Activated effector memory CD4-positive, alpha-beta T cell treated with anti-CD3 and anti-CD28 coated beads, Interleukin-2, amount 50 U/mL, for 16 hours (primary cell): ENCODE measurements around the gene PCSK6.
"Not testable (repeated sequence)": the region's sequence is repeated elsewhere in the genome, so short reads cannot be mapped to it uniquely, and the experiment has no call there.

Experiments
- DNase-seq: peaks from one replicate; pipeline ENCODE4 v3.0.0-alpha.2; 2020

The PCSK6 gene

DNA sequence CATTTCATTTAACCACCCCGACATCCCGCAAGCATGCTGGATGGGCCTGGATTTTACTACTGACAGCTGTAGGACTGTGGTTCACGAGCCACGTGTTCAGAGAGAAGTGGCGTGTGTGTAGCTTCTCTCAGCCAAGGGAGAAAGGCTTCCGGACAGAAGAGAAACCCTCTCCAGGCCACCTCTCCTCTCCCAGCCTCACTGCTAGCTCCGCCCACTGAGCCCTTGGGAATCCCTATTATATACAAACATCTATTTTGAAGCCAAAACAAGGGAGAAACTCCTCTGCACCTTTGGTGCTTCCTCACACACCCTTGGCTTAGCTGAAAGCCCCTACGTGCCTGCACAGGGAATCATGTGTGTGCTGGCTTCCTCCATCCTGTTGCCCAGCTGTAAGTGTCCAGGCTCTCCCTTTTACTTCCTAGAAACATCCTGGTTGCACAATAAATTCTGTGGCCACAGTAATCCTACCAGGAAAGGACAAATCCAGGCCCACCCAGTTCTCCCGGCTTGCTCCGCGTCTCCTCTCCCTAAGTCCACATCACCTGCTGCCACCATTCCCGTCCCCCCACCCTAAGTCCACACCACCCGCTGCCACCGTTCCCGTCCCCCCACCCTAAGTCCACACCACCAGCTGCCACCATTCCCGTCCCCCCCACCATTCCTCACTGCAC is 30.5 kb downstream of the PCSK6 start:
- DNase-seq = no peak

DNA sequence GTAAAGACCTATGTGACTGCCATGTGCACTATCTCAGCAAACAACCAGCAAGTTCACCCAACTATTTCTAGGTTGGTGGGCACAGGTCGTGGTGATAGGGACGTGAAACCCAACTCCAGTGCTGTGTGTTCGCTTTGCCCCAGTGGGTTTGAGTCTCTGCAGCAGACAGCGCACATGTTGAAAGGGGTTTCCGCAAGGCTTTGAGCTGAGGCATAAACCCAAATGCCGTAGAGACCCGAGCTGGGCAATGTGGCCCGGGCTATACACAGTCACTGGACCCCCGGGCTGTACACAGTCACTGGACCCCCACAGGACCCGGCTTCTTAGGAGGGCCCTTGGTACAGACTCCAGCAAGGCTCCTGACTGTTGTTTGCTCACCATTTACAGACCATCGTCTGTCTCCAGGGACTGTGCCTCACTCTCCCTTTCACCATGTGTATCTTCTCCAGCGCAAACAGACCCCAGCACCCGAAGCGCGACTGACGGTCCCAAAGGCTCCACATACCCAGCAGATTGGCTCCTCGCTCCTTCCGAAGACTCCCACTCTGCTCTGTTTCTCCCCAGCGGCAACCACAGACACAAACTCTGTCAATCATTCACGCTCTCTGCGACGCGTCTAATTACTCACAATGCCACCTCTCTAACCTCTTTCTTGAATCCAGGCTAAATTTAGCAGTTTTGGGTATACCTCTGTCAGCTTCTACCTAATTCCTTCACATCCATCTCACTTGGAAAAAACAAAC is 31.2 kb downstream of the PCSK6 start:
- peak; percentile 58 for DNase-seq

DNA sequence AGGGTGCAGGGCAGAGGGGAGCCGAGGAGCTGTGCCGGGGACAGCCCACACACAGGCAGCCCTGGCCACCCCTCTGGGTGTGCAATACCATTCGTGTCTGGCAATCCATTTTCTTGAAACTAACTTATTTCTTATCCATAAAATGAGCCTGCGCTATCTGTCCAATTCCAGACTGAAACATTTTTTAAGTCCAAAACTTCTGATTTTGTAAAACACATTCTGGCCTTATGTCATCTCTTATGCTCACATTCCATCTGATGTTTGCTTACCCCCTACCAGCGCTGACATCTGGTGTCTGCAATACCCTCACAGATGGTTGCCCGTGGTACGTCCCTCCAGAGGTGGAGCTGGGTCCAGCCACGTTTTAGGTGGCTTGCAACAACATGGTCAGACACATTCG is 31.8 kb downstream of the PCSK6 start:
- no peak for DNase-seq

DNA sequence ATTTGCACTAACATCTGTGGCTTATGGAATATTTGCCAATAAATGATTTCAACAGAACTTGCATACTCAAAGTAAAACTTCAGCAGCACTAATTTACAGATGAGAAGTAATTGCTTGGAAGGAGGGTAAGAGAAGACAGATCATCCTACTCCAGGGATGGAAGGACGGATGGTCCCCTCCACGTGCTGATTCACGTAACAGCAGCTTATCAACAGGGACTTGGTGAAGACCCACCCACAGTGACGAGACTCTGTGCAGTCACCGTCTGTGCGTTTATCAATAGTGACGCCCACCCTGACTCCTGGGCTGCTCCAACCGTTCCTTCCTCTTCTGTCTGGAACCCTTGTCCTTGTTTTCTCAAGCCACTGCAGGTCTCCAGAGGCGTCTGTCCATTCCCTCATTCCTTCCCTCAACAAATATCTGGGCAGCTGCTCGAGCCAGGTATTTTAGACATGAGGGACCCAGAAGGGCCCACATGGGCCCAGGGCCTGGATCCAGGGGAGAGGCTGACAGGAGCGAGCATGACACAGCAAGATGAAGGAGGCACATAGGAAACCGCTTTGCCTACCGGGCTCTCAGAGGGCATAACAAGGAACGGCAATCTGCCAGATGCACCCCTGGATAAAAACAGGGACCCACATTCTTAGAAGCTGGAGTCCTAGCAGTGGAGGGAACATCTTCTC is 33.3 kb downstream of the PCSK6 start:
- no peak for DNase-seq

DNA sequence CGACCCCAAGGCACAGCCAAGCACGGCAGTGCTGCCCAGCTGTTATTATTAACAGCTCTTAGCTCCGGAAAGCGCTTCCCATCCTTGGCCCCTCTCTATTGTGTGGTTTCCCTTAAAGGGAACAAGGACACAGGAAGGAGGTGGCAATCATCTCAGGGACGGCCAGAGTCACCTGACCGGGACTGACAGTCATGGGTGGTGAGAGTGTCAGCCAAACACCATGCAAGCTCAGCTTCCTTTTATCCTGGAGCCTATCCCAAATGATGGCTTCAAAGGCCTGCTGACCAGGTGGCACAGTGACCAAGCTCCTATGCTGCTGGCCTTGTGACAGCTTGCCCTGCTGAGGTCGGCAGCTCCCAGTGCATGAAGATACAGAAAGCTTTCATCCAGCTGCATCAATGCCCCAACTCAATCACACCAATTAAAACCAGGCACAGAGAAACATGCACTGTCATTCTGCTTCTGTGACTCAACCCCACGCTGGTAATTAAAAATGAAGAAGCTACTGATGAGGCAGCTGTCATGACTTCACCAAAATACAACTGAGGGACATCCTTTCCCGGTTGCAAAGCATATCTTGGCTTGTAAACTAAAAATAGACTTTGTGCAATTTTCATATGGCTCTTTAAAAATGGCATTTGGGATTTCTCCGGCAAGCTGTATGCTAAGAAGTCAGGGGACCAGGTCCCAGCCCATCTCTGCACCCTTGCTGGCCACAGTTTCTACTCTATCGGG is 34.0 kb downstream of the PCSK6 start:
- DNase-seq = no peak

DNA sequence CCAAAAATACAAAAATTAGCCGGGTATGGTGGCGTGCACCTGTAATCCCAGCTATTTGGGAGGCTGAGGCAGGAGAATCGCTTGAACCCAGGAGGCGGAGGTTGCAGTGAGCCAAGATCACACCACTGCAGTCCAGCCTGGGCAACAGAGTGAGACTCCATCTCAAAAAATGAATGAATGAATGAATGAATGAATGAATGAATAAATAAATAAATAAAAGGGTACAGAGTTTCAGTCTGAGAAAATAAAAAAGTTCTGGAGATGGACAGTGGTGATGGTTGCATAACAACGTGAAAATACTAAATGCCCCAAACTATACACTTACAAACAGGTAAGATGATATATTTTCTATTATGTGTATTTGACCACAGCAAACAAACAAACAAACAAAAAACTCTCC is 34.7 kb downstream of the PCSK6 start:
- not testable (repeated sequence) for DNase-seq

DNA sequence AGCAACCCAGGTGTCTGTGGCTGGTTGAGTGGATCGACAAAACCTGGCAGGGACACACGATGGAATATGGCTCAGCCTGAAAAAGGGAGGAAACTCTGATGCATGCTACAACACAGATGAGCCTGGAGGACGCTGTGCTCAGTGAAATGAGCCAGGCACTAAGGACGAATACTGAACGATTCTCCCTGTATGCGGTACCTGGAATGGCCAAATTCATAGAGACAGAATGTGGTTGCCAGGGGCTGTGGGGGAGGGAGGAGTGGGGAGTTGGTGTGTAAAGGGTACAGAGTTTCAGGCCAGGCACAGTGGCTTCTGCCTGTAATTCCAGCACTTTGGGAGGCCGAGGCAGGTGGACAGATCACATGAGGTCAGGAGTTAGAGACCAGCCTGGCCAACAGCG is 35.1 kb downstream of the PCSK6 start:
- DNase-seq = no peak

DNA sequence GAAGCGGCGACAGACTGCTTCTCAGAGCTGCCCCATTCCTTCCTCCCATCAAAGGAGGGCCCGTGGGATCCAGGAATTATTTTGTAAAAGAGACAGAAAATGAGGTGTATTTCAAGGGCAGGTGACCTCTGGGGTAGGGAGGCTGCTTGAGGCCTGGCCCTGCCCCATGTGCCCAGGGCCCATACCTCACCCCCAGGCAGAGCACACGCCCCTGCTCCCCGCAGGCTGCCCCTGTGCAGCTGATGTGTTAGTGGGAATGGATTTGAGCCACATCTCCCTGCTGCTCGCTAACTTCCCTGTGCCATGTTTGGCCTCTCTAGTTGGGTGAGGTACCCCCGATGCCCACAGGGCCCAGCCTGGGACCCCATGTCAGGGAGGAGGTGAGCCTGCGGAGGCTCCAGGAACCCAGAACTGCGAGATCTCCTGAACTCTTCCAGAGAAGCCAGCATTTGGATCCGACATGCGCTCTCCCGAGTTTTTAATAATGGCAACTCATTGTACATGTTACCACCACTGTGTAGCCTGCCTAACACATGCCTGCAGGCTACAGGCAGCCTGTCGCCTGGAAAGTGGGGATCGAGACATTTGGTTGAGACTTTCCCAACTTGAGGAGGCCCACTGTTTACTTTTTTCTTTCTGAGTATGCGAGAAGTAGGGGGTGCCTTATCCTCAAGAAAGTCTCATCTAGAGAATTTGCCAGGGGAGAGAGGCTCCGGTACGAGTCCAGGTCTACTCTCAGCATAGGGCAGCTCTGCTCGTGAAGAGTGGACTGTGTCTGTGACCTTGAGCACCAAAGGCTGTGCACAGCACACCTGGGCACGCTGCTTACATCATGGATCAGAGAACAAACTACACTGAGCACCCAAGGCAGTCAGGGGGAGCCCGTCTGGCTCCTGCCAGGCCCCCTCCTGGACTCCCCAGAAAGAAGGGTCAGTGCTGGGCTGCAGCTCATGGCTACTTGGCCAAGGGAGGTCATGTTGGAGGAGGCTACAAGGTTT is 36.1 kb downstream of the PCSK6 start:
- peak; percentile 50 for DNase-seq

DNA sequence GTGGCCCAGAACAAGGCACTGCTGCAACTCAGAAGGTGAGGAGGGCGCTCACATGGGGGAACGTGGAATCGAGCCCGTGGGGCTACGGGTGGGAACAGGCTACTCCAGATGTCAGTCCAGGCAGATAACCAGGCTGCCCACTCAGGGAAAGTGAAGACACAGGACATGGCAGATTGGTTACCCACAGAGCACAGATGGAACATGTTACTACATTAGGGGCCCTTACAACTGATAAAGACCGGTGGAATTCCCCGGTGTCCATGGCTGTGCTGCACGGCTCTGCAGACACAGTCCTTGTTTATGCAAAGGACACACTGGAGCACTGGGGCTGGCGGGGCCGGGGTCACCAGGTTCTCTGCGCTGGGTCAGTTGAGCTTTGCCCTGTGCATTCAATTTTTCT is 36.9 kb downstream of the PCSK6 start:
- no peak for DNase-seq

DNA sequence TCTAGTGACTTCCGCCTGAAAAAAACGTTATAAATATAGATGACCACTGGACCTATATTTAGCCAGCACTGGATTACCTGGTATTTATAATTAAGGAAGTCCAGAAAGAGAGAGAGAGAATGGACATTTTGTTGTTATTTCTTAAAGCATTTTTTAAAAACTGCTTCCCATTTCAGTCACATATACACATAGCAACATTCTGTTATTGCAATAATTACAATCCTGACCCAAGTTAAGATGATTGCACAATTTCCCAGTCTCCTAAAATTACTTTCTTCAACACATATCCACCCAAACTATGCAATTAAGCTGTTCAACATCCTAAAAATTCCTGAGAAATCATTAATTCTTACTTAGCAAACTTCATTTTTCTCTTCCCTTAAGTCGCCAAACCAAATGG is 37.7 kb downstream of the PCSK6 start:
- DNase-seq = no peak

DNA sequence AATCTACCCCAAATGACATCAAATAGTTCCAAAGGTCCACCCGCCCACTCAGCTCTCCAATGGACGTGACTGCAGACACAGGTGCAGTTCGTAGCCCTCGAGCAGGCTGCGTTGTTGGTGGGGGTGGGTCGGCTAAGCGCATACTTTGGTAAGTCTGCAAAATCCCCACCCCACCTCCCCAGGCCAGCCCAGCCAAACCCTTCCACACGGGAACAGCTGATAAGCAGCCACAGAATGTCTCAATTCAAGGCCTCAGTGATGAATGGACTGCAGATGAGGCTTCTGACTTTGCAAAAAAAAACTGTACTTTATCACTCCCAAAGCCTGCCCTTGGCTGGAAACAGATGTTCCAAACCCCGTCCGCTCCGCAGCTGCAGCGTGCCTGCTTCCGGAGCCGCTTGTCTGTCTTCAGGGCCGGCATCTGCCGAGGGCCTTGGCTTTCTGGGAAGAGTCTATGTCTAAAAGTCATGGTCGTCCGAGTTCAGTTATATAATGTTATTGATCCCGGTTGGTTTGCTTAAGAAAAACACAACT is 38.2 kb downstream of the PCSK6 start:
- no peak for DNase-seq

DNA sequence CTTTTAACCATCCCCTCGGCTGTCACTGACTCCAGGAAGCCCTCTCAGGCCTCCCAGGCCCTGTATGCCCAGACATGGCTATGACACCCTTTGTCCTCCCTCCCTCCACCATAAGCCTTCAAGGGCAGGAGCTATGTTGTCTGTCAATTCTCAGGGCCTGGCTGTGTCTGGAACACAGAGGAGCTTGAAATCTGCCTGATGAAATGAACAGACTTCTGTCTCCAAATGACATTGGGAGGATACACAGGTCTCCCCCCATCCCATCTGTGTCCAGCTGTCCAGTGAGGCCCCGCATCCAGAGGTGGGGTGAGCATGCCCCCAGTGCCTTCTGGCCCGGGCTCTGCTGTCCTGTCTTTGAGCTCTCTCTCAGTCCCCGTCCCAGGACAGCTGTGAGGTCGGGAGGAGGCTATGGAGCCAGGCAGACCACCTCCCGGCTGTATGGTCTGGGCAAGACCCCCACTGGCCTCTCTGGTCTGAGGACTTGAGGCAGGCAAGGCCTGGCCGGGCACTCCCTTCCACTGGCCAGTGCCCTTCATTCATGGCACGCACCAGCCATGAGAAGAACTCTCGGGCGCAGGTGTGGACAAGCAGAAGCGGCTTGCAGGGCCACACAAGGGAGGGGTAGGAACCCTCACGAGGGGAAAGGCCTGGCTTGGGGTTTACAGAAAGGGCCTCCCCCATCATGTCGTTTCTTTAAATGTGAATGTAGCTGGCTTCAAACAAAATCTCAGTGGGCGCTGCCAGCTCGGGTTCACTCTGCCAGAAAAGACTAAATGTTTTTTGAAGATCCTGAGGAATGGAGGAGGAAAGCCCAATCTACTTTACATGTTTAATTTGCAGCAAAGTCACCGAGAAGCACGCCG is 38.9 kb downstream of the PCSK6 start:
- DNase-seq = peak; percentile 51

DNA sequence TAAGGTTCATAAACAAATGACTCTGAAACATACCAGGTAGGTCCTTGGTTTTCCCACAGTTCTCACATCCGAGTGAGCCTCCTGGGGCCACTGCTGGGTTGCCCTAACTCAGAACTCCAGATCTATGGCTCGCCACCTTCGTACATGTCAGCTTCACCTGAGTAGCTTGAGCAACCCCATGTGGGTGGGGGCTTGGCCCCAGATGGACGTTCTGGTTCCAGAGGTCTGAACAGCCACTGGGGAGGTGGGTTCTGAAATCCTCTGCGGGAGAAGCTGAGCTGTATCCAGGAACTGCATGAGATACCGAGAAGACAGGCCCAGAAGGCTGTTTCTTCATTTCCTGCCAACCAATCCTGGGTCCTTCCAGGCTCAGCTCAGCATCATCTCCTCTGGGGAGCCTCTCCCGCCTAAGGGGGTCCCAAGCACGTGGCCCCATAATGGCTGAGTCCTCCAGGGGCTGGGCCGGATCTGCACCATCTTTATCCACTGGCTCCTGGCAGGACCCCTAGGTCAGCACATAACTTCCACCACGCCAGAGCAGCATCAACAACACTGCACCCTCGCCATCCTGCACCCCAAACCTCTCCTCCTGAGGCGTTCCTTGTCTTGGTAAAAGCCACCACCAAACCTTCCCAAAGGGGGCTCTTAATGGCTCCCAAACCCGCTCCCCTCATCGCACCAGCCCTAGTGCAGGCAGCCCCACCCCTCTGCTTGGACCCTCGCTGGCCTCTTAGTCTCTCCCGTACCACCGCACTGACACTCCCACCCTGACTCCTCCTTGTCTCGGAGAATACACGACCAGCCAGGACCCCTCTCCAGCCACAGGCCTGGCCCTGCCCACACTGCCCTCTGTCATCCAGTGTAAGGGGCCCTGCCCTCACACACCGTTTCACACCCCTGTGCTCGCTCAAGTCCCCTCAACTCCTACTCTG is 39.8 kb downstream of the PCSK6 start:
- no peak for DNase-seq

DNA sequence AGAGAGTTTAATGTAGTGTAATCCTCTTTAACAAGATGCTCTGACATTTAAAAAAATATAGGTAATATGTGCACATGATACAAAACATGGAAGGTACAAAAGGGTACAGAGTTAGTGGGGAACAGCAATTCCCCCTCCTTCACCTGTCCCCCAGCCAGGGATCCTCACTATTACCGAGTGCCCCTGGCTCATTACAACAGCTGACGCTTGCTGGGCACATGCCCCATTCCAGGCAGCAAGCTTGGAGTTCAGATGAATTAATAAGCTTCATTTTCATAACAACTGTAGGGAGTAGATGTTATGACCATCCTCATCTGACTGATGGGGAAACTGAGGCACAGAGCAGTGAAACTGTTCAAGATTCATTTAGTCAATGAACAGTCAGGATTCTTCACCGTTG is 41.2 kb downstream of the PCSK6 start:
- DNase-seq = no peak

DNA sequence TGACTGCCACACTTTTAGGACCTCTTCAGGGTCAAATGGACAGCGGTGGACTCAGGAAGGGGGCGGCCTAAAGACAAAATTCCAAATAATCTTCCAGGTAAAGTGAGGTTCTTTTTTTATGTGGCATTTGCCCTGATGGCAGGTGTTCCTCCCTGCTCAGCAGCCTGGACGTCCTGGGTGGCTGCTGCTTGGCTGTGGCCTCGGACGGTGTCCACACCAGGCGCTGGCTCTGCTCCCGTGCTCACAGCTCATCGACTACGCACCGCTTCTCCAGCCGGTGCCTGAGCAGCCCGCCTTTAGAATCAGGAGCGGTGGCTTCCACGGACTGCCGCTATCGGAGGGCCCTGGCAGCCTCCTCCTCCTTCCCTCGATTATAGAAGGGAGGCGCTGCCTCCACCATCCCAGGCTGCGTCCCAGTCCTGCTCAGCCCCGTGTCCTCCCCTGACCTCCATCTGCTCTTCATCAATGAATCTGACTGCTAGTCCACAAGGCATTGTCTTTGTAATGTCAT is 41.9 kb downstream of the PCSK6 start:
- DNase-seq = no peak

DNA sequence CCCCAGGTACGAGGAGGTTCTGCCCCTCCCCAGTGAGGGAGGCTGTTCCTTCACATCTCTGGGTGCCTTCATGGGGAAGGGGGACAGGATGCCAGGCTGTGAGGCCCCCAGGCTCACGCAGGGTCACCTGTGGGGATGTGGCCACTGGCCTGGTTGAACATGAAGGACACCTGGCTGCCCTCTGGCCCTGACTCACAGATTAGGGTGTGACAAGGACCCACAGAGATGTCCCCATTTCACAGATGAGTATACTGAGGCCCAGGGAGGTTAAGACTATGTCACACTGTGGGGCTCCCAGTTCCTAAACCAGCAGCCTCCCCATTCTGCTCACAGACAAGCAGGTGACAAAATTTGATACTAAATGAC is 42.4 kb downstream of the PCSK6 start:
- no peak for DNase-seq

DNA sequence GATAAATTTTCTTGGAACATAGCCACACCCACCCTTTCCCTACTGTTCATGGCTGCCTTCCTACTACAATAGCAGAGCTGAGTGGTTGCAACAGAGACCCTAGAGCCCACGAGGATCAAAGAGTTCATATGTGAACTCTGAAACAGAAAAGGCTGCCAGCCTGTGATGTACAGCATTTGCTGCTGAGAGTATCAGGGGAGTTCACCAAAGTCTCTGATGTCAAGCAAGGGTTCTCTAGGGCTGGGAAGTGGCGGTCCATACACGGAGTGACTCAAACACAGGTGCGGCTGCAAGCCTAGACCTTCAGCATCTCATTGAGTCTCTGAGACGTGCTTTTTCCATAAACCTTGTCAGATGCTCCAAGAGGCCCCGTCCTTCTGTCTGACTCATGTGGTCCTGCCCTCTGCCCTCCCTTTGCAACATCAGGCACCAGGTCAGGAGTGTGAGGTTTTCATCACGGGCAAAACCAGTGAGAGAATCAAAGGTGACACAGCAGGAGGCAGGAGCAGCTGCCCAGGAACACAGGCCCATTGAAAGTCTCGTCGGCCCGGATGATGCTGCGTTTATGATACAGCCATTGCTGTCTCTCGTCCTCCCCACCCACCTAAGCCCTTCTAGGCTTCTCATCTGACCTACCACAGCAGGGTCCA is 42.9 kb downstream of the PCSK6 start:
- DNase-seq = no peak

DNA sequence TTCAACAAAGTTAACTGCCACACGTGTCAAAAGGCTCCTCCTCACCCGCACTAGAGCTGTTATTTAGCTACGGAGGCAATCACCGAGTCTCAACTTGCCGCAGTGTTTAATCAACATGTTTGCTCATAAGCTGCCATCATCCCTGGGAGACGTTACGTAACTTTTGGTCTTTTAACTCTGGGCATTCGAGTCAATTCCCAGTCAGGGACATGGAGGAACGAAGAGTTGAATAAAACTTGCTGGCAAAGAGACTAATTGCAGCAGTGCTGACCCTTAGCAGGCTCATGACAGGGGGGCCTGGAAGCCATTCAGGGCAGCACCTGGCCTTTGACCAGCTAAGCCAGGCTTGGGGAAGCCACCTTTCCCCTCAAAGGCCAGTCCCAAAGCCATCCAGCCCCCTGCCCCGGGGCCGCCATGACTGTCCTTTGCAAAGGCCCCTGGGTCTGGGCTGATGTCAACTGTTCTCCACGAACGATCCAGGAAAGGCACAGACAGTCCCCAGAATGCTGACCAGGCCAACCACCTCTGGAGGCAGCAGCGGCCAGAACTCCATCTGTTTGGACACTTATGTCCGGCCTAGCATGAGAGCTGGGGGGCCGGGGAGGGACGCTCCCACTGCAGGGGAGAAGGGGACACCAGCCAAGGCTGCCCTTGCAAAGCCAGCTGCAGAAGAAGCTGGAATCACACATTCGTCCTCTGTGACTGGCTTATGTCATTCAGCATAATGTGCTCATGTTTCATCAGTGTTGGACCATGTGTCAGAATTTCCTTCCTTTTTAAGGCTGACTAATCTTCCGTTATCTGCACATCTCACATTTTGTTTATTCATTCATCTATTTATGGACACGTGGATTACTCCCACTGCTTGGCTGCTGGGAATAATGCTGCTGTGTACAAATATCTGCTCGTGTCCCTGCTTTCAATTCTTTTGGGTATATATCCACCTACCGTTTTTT is 43.7 kb downstream of the PCSK6 start:
- no peak for DNase-seq
